ENCODE results near the gene BTK. TPM values are rescaled to one million over a fixed set of nuclear protein-coding genes. Genes with fewer than 3 reads are reported as not detected.

Gene BTK
- total RNA-seq, 1 experiment from 2014 or later, result not detected

DNA sequence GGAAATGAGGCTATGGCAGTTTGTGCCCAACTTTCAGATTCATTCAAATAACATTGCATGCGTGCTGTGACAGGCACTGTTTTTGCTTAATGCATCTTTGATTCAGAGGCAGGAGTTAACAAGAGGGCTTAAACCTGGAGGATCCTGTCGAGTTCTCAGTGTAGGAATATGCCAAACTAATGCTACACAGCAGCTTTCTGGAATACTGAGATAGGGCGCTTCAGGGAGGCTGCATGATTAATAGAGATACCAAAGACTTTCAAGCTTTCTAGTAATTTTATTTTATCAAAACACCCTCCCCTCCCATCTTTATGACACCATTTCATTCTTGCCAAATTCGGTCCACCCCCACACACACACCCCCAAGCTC, 36.8 kb downstream of the BTK start:
- Histone ChIP-seq H3K27ac (ENCODE audit: low read length) (peak overlapping the region; percentile 78; the same call in 1 of the 2 replicates), H2AFZ (ENCODE audit: low read length) (peak overlapping the region; percentile 89), H3K9me2 (replicated peaks; ENCODE audit: low read length) (no peaks in the 10 kb centered on the region), H3F3A (ENCODE audit: low read length, unreplicated experiment) (no peaks in the 10 kb centered on the region), H3K4me2 (ENCODE audit: low read length) (peak overlapping the region; percentile 95), H3K79me2 (ENCODE audit: low read length) (peaks cover 41% of the 10 kb centered on the region), H4K20me1 (ENCODE audit: low read length) (peaks cover 17% of the 10 kb centered on the region), H3K9me3 (ENCODE audit: low read length) (no peaks in the 10 kb centered on the region), H3K27me3 (ENCODE audit: low read length) (no peaks in the 10 kb centered on the region), H3K4me3 (ENCODE audit: low read length) (peak overlapping the region; percentile 96), H3K4me1 (ENCODE audit: insufficient read depth, low read length) (peaks cover 15% of the 10 kb centered on the region), H3K36me3 (ENCODE audit: low read depth, low read length) (peaks cover 11% of the 10 kb centered on the region), H3K9ac (ENCODE audit: low read length) (peak overlapping the region; percentile 92)
- no TSS peak for BruUV-seq (replicated peaks)
- CTCF ChIA-PET, result interaction anchor here (0.7 kb wide), 1 partner anchor 42 kb away, joined by 3 read pairs; the partner anchor contains the start of gene RPL36A
- intact Hi-C loops (cut with micrococcal nuclease), result loop anchor here (2.0 kb wide), 1 partner anchor 42 kb away; the partner anchor contains the start of gene RPL36A
- DNase-seq, result no peak
- POLR2A ChIA-PET (ENCODE audit: unreplicated experiment), result interaction anchor here (0.6 kb wide), 1 partner anchor 113 kb away, joined by 7 read pairs; no protein-coding TSS in a partner anchor
- TF ChIP-seq EZH2phosphoT487 (IDR thresholded peaks at IDR 0.05; ENCODE audit: borderline replicate concordance, low read length) (no peak), EZH2 (IDR thresholded peaks at IDR 0.05; ENCODE audit: low read length, unreplicated experiment) (no peak)
- TF ChIP-seq, protein P1, sequence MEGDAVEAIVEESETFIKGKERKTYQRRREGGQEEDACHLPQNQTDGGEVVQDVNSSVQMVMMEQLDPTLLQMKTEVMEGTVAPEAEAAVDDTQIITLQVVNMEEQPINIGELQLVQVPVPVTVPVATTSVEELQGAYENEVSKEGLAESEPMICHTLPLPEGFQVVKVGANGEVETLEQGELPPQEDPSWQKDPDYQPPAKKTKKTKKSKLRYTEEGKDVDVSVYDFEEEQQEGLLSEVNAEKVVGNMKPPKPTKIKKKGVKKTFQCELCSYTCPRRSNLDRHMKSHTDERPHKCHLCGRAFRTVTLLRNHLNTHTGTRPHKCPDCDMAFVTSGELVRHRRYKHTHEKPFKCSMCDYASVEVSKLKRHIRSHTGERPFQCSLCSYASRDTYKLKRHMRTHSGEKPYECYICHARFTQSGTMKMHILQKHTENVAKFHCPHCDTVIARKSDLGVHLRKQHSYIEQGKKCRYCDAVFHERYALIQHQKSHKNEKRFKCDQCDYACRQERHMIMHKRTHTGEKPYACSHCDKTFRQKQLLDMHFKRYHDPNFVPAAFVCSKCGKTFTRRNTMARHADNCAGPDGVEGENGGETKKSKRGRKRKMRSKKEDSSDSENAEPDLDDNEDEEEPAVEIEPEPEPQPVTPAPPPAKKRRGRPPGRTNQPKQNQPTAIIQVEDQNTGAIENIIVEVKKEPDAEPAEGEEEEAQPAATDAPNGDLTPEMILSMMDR (conservative IDR thresholded peaks at IDR 0.05; ENCODE audit: low read depth, low read length), result no peak
- ATAC-seq, result no peak

DNA sequence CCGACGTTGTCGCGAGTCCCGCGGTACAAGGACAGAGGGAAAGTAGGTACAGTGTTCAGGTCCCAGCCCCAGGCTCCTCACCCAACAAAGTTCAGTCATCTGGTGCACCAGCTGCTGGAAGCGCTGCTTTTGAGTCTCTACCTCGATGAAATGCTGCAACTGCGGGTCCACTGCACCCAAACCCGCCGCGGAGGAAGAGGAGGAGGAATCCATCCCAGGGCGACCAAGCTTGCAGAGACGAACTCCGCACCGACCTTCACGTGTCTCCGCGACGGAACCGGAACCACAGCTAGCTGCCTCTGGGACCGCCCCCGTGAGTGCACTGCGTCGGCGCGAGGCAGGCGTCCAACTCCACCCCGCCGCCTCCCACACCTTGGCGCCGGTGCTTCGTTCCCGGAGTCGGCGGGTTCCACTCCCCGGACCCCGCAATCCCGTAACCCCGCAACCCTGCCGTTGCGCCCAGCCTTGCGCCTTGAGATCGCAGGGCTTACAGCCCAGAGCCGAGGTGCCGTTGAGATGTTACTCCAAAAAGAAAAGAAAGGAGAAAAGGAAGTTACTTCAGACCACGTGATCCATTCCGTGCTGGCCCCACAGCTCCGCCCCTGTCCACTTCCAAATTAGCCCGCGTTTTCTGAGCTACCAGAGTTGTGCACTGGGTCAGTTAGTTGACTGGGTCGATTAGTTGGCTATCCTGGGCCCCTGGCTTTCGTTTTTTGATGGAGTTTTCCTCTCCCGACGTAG, 37.4 kb downstream of the BTK start, which contains the start of gene TIMM8A:
TSS of gene TIMM8A (minus strand) at position 291 of the 741 bp plus-strand sequence. CDS start at position 213, 78 bp downstream.
- peak within 1 kb of the TSS; percentile 95 for H3K4me2 ChIP-seq (ENCODE audit: low read length)
- H4K20me1 ChIP-seq (ENCODE audit: low read length), result peaks cover 17% of the 10 kb centered on the region
- H3K79me2 ChIP-seq (ENCODE audit: low read length), result peaks cover 44% of the 10 kb centered on the region
- DNase-seq (peak; percentile 77), ATAC-seq (peak; percentile 94)
- TF ChIP-seq, protein P1 (conservative IDR thresholded peaks at IDR 0.05; ENCODE audit: low read depth, low read length), result no peak
- TF ChIP-seq EZH2phosphoT487 (IDR thresholded peaks at IDR 0.05; ENCODE audit: borderline replicate concordance, low read length), result no peak
- TF ChIP-seq EZH2 (IDR thresholded peaks at IDR 0.05; ENCODE audit: low read length, unreplicated experiment), result no peak
- BruUV-seq (replicated peaks), result TSS peak; percentile 92
- no peaks in the 10 kb centered on the region for H3F3A ChIP-seq (ENCODE audit: low read length, unreplicated experiment)
- ChIA-PET CTCF (interaction anchor here (0.7 kb wide), 1 partner anchor 42 kb away, joined by 3 read pairs; the partner anchor contains the start of gene RPL36A), POLR2A (ENCODE audit: unreplicated experiment) (interaction anchor here (0.6 kb wide), 1 partner anchor 114 kb away, joined by 7 read pairs; no protein-coding TSS in a partner anchor)
- H3K27me3 ChIP-seq (ENCODE audit: low read length), result no peaks in the 10 kb centered on the region
- H2AFZ ChIP-seq (ENCODE audit: low read length), result peak within 1 kb of the TSS; percentile 89
- peaks cover 11% of the 10 kb centered on the region for H3K36me3 ChIP-seq (ENCODE audit: low read depth, low read length)
- H3K4me1 ChIP-seq (ENCODE audit: insufficient read depth, low read length), result peaks cover 15% of the 10 kb centered on the region
- H3K4me3 ChIP-seq (ENCODE audit: low read length), result peak within 1 kb of the TSS; percentile 96
- no peaks in the 10 kb centered on the region for H3K9me3 ChIP-seq (ENCODE audit: low read length)
- H3K9ac ChIP-seq (ENCODE audit: low read length), result peak within 1 kb of the TSS; percentile 92
- intact Hi-C loops (cut with micrococcal nuclease), result loop anchor here (2.0 kb wide), 1 partner anchor 42 kb away; the partner anchor contains the start of gene RPL36A
- peak within 1 kb of the TSS; percentile 78 for H3K27ac ChIP-seq (ENCODE audit: low read length)
- H3K9me2 ChIP-seq (replicated peaks; ENCODE audit: low read length), result no peaks in the 10 kb centered on the region

Data from PC-3 (cell line).